NCI-H1436 treated with DMSO at 0.1 percent for 48 hours (cell line): Measurements from ENCODE around the gene KISS1.

Source experiments
- DNase-seq: peaks from one replicate; lab custom pipeline; 2025; lab: John Stamatoyannopoulos, UW

Gene KISS1

GRCh38 chr1:204191456-204191855, 4.8 kb downstream of the KISS1 start:
- peak; percentile 25 for DNase-seq

GRCh38 chr1:204190212-204191211, 5.8 kb downstream of the KISS1 start:
- DNase-seq, result peak; percentile 45

GRCh38 chr1:204188959-204189639, 7.2 kb downstream of the KISS1 start:
- no peak for DNase-seq

GRCh38 chr1:204186597-204186996, 9.7 kb downstream of the KISS1 start:
- DNase-seq, result no peak

- DNase-seq, result no peak
Measured at GRCh38 chr1:204181116-204181515, 15.2 kb downstream of the KISS1 start.

- no peak for DNase-seq
Measured at GRCh38 chr1:204180133-204180532, 16.2 kb downstream of the KISS1 start.

- no peak for DNase-seq
Measured at GRCh38 chr1:204178487-204179281, 17.6 kb downstream of the KISS1 start.

GRCh38 chr1:204177133-204177532, 19.2 kb downstream of the KISS1 start:
- DNase-seq, result no peak

- DNase-seq, result no peak
Measured at GRCh38 chr1:204176049-204176448, 20.2 kb downstream of the KISS1 start.

- DNase-seq, result no peak
Measured at GRCh38 chr1:204174958-204175357, 21.3 kb downstream of the KISS1 start.

GRCh38 chr1:204172404-204173029, 23.8 kb downstream of the KISS1 start:
- no peak for DNase-seq

- DNase-seq, result no peak
Measured at GRCh38 chr1:204171751-204172178, 24.5 kb downstream of the KISS1 start.

GRCh38 chr1:204170494-204171155, 25.7 kb downstream of the KISS1 start:
- DNase-seq, result no peak

- DNase-seq, result no peak
Measured at GRCh38 chr1:204169858-204170257, 26.4 kb downstream of the KISS1 start.

- no peak for DNase-seq
Measured at GRCh38 chr1:204167730-204168129, 28.6 kb downstream of the KISS1 start.

- no peak for DNase-seq
Measured at GRCh38 chr1:204166219-204166618, 30.1 kb downstream of the KISS1 start, which contains the start of gene REN. REN (minus strand) TSS chr1:204166337; CDS start chr1:204166293, 44 bp downstream.

- DNase-seq, result peak; percentile 9
Measured at GRCh38 chr1:204162494-204163074, 33.7 kb downstream of the KISS1 start.

- DNase-seq, result no peak
Measured at GRCh38 chr1:204161609-204162493, 34.4 kb downstream of the KISS1 start.

- DNase-seq, result no peak
Measured at GRCh38 chr1:204157962-204158361, 38.3 kb downstream of the KISS1 start.

GRCh38 chr1:204155881-204156280, 40.4 kb downstream of the KISS1 start:
- no peak for DNase-seq
